HepG2 (cell line): ENCODE data around the gene ZSCAN2. TPM values are rescaled to one million over a fixed set of nuclear protein-coding genes. Genes with fewer than 3 reads are reported as not detected.

Experiments used
- ATAC-seq: fragments of 200-7000 bp; cut with Tn5 transposase; 3 replicates; pipeline ENCODE4 v1.9.1; 2020; ENCODE audit warnings: mild to moderate bottlenecking, moderate library complexity
- BruUV-seq: library from RNA; stranded (reverse); fragments of 400-500 nt; replicated peaks from 2 replicates; lab custom pipeline; 2021; lab: Mats Ljungman, UMichigan
- CTCF ChIA-PET: fragments of 300-600 bp; formaldehyde crosslinking; extraction: SDS; loops from one replicate; lab custom pipeline; 2021; ENCODE audit warnings: low total read pairs, inconsistent platforms, low intra/inter-chr PET ratio; lab: Yijun Ruan, JAX
- POLR2A ChIA-PET: fragments of 350-600 bp; sonication (Branson Sonifier 250); formaldehyde crosslinking; loops from one replicate; lab custom pipeline; 2020; ENCODE audit warnings: antibody characterized with exemption, inconsistent platforms; lab: Yijun Ruan, JAX
- DNase-seq: peaks from one replicate; pipeline ENCODE4 v3.0.0-alpha.2; 2015; ENCODE audit warnings: low spot score
- FAIRE-seq: peaks from 3 replicates; lab custom pipeline; 2011; peaks lifted over from hg19 to GRCh38; lab: Jason Lieb, UNC
- H2AFZ ChIP-seq: one replicate; pipeline ENCODE4 v1.6.1; 2011; ENCODE audit warnings: low read length, inconsistent platforms
- H3K27ac ChIP-seq: fragments of 300-600 bp; 3 replicates; pipeline ENCODE4 v1.8.0; 2011; ENCODE audit warnings: mixed run types, mild to moderate bottlenecking, mixed read lengths, low read length, inconsistent platforms; ENCODE audit not compliant: insufficient read depth; ENCODE audit errors: extremely low read length
- H3K27me3 ChIP-seq, 2 experiments: fragments of 200-600 bp in 1 of 2; 2 replicates in 1 of 2; 3 replicates in 1 of 2; pipeline versions ENCODE4 v1.6.0 to v1.8.0; 2011; ENCODE audit warnings: low read length in 2 of 2, mild to moderate bottlenecking in 2 of 2, moderate library complexity in 2 of 2, inconsistent platforms in 1 of 2; ENCODE audit not compliant: insufficient read depth in 2 of 2, control insufficient read depth in 1 of 2
- H3K36me3 ChIP-seq, 2 experiments: fragments of 200-600 bp in 1 of 2; replicated peaks in 1 of 2; 2 replicates in 1 of 2; 3 replicates in 1 of 2; pipeline versions ENCODE4 v1.5.1 to v1.8.0; 2011; ENCODE audit warnings: low read length in 2 of 2, inconsistent platforms in 1 of 2; ENCODE audit not compliant: insufficient read depth in 2 of 2, control insufficient read depth in 1 of 2
- H3K4me1 ChIP-seq: 2 replicates; pipeline ENCODE4 v1.5.1; 2012; ENCODE audit warnings: low read length, inconsistent platforms; ENCODE audit not compliant: insufficient read depth
- H3K4me2 ChIP-seq: 2 replicates; pipeline ENCODE4 v1.6.0; 2011; ENCODE audit warnings: low read depth, low read length, inconsistent platforms
- H3K4me3 ChIP-seq, 3 experiments: fragments of 200-600 bp in 1 of 3; sonication (generic), shearing (Covaris generic) in 1 of 3; replicated peaks in 1 of 3; 2 replicates each; pipeline ENCODE4 v1.5.1; 2011 to 2016; ENCODE audit warnings: low read length in 3 of 3, inconsistent platforms in 2 of 3, low read depth in 2 of 3, mild to moderate bottlenecking in 2 of 3, control low read depth in 1 of 3, mixed read lengths in 1 of 3; ENCODE audit not compliant: insufficient read depth in 1 of 3
- H3K79me2 ChIP-seq: one replicate; pipeline ENCODE4 v1.6.1; 2011; ENCODE audit warnings: low read length, inconsistent platforms; ENCODE audit not compliant: insufficient read depth
- H3K9ac ChIP-seq: 2 replicates; pipeline ENCODE4 v1.6.0; 2011; ENCODE audit warnings: mild to moderate bottlenecking, low read depth, low read length, inconsistent platforms; ENCODE audit not compliant: insufficient read depth
- H3K9me3 ChIP-seq: 2 replicates; pipeline ENCODE4 v1.5.1; 2012; ENCODE audit warnings: mild to moderate bottlenecking, low read length
- H4K20me1 ChIP-seq: 2 replicates; pipeline ENCODE4 v1.6.0; 2011; ENCODE audit warnings: inconsistent platforms, mild to moderate bottlenecking, low read length, moderate library complexity; ENCODE audit not compliant: insufficient read depth
- DMTF1 ChIP-seq: sonication (generic); formaldehyde crosslinking; IDR thresholded peaks from 2 replicates; pipeline ENCODE4 v1.4.0; 2020; ENCODE audit warnings: mild to moderate bottlenecking, missing genetic modification reagents
- PAF1 ChIP-seq: IDR thresholded peaks from 2 replicates; pipeline ENCODE4 v1.6.1; 2016; ENCODE audit warnings: missing genetic modification reagents, missing compliant biosample characterization
- ZBTB7B ChIP-seq: sonication (generic); formaldehyde crosslinking; IDR thresholded peaks from 2 replicates; pipeline ENCODE4 v1.4.0; 2020; ENCODE audit warnings: missing genetic modification reagents
- ZNF83 ChIP-seq: sonication (generic); formaldehyde crosslinking; IDR thresholded peaks from 2 replicates; pipeline ENCODE4 v1.4.0; 2020; ENCODE audit warnings: missing genetic modification reagents, mild to moderate bottlenecking, borderline replicate concordance
- ZSCAN5A ChIP-seq: sonication (generic); formaldehyde crosslinking; IDR thresholded peaks from 2 replicates; pipeline ENCODE4 v1.8.0; 2022; ENCODE audit warnings: mild to moderate bottlenecking, missing genetic modification reagents, borderline replicate concordance
- WGBS: methylation state at CpG from one replicate; pipeline ENCODE4 v1.1.6; 2017; ENCODE audit warnings: low lambda C conversion rate; 5-methylcytosine and 5-hydroxymethylcytosine counted together
- in situ Hi-C: cut with HindIII; loops from 2 replicates; pipeline ENCODE4 v1.10.0; 2017; ENCODE audit warnings: low pct_unique_long_range_greater_than_20kb; ENCODE audit not compliant: extremely low pct_ligation_motif_present
- intact Hi-C: fragments of 100-400 bp; cut with micrococcal nuclease; formaldehyde crosslinking; loops from one replicate; pipeline ENCODE4 v1.10.0; 2022; ENCODE audit not compliant: unreplicated experiment
- polyA plus RNA-seq, 8 experiments: library from polyadenylated mRNA; depleted of rRNA in 3 of 8; stranded (reverse) in 7 of 8; unstranded in 1 of 8; fragments of >200 nt; fragmentation: Illumina TruSeq in 4 of 8; extraction: Trizol in 4 of 8; gene quantifications; 2 replicates each; pipeline versions ENCODE4 v1.2.1 to v1.2.3, GENCODE V29; 2011 to 2016; ENCODE audit warnings: low read depth in 4 of 8, missing spikeins in 1 of 8, mixed read lengths in 1 of 8; ENCODE audit not compliant: insufficient read depth in 1 of 8
- total RNA-seq, 5 experiments: library from RNA; depleted of rRNA; stranded (reverse); fragments of >200 nt; fragmentation: Illumina TruSeq; extraction: Trizol; gene quantifications; 2 replicates each; pipeline ENCODE4 v1.2.3, GENCODE V29; 2016; ENCODE audit warnings: low read depth in 1 of 5

ZSCAN2 gene
- total and polyA plus RNA-seq, 2 of the 13 experiments (the other 11 are each of a cell fraction or from before 2014, with no cell fraction given), result 11.4 to 21.5 TPM

GRCh38 chr15:84575493-84575892 is 25.3 kb upstream of the ZSCAN2 start:
- H3K27me3 ChIP-seq, result no peaks in the 10 kb centered on the region; a peak in 1 of 5 replicates
- no peaks in the 10 kb centered on the region for H3K9me3 ChIP-seq
- DNase-seq (no peak), ATAC-seq (no peak), FAIRE-seq (no peak)
- H3K4me3 ChIP-seq, result no peak overlapping the region
- BruUV-seq, result no TSS peak
- CTCF ChIA-PET, result no interaction called here
- no peak overlapping the region for H2AFZ ChIP-seq
- no peak overlapping the region for H3K4me2 ChIP-seq
- H3K36me3 ChIP-seq, result no peaks in the 10 kb centered on the region
- in situ Hi-C loops, result no loop called here
- intact Hi-C loops, result no loop called here
- POLR2A ChIA-PET, result interaction anchor here (1.2 kb wide), 1 partner anchor 31 kb away, joined by 3 read pairs; no protein-coding TSS in a partner anchor
- TF ChIP-seq PAF1 (CRISPR knock-in tag) (no peak), ZSCAN5A (no peak), ZBTB7B (CRISPR knock-in tag) (no peak), DMTF1 (CRISPR knock-in tag) (no peak), ZNF83 (CRISPR knock-in tag) (no peak)
- H3K79me2 ChIP-seq, result no peaks in the 10 kb centered on the region
- H3K9ac ChIP-seq, result no peak overlapping the region
- H3K4me1 ChIP-seq, result peaks cover 68% of the 10 kb centered on the region
- H4K20me1 ChIP-seq, result no peaks in the 10 kb centered on the region
- H3K27ac ChIP-seq, result no peak overlapping the region
- WGBS, result 52% methylated on average over 4 of the region's 4 CpGs
